Measurements from ENCODE around the gene LAMA5. TPM values are rescaled to one million over a fixed set of nuclear protein-coding genes. Genes with fewer than 3 reads are reported as not detected.

The LAMA5 gene
- total RNA-seq, 1 donor from 2014 or later = 12.1 TPM

GRCh38 chr20:62307226-62308101 is 59.6 kb downstream of the LAMA5 start:
- no peak overlapping the region for H3K9ac ChIP-seq
- H3K36me3 ChIP-seq = no peaks in the 10 kb centered on the region
- no peak overlapping the region for H2AFZ ChIP-seq (replicated peaks)
- Mint-ChIP-seq H3K36me3 (peaks cover 9% of the 10 kb centered on the region), H3K4me1 (peaks cover 13% of the 10 kb centered on the region), H3K4me3 (no peak overlapping the region), H3K9me3 (no peaks in the 10 kb centered on the region), H3K27me3 (ENCODE audit: insufficient read depth, low read depth) (peaks cover 2% of the 10 kb centered on the region), H3K27ac (no peak overlapping the region)
- peaks cover 32% of the 10 kb centered on the region for H3K79me2 ChIP-seq (ENCODE audit: low read depth)
- H3K27me3 ChIP-seq = no peaks in the 10 kb centered on the region
- H3K9me3 ChIP-seq (ENCODE audit: low read depth) = no peaks in the 10 kb centered on the region
- H3K4me2 ChIP-seq = no peak overlapping the region
- DNase-seq (ENCODE audit: low spot score) = no peak
- peaks cover 28% of the 10 kb centered on the region for H4K20me1 ChIP-seq (ENCODE audit: low read depth)
- peaks cover 9% of the 10 kb centered on the region for H3F3A ChIP-seq (ENCODE audit: low read depth)
- peaks cover 7% of the 10 kb centered on the region for H3K4me1 ChIP-seq
- H3K4me3 ChIP-seq = no peak overlapping the region
- TF ChIP-seq EZH2 (IDR thresholded peaks at IDR 0.05) = no peak
- TF ChIP-seq EZH2phosphoT487 (IDR thresholded peaks at IDR 0.05) = no peak
- TF ChIP-seq CTCF (IDR thresholded peaks at IDR 0.05) = no peak
- H3K27ac ChIP-seq = peak overlapping the region; percentile 37

- Mint-ChIP-seq H3K27ac (no peak overlapping the region), H3K27me3 (ENCODE audit: insufficient read depth, low read depth) (peaks cover 2% of the 10 kb centered on the region), H3K4me3 (no peak overlapping the region), H3K36me3 (peaks cover 9% of the 10 kb centered on the region), H3K9me3 (no peaks in the 10 kb centered on the region), H3K4me1 (peaks cover 13% of the 10 kb centered on the region)
- Histone ChIP-seq H3K79me2 (ENCODE audit: low read depth) (peaks cover 32% of the 10 kb centered on the region), H3K36me3 (no peaks in the 10 kb centered on the region), H3K27ac (no peak overlapping the region), H4K20me1 (ENCODE audit: low read depth) (peaks cover 28% of the 10 kb centered on the region), H3K9me3 (ENCODE audit: low read depth) (no peaks in the 10 kb centered on the region), H3K9ac (no peak overlapping the region), H3K27me3 (no peaks in the 10 kb centered on the region), H3K4me1 (peaks cover 7% of the 10 kb centered on the region), H3K4me3 (no peak overlapping the region), H2AFZ (replicated peaks) (no peak overlapping the region), H3F3A (ENCODE audit: low read depth) (peaks cover 17% of the 10 kb centered on the region), H3K4me2 (no peak overlapping the region)
- TF ChIP-seq EZH2phosphoT487 (IDR thresholded peaks at IDR 0.05) = no peak
- no peak for TF ChIP-seq CTCF (IDR thresholded peaks at IDR 0.05)
- no peak for TF ChIP-seq EZH2 (IDR thresholded peaks at IDR 0.05)
- no peak for DNase-seq (ENCODE audit: low spot score)
Observed at GRCh38 chr20:62306414-62307187, 60.5 kb downstream of the LAMA5 start.

GRCh38 chr20:62305765-62306413 is 61.2 kb downstream of the LAMA5 start:
- Histone ChIP-seq H3K4me1 (peaks cover 7% of the 10 kb centered on the region), H3K9me3 (ENCODE audit: low read depth) (no peaks in the 10 kb centered on the region), H3K27ac (no peak overlapping the region), H3K79me2 (ENCODE audit: low read depth) (peaks cover 32% of the 10 kb centered on the region), H3K4me2 (no peak overlapping the region), H3F3A (ENCODE audit: low read depth) (peaks cover 24% of the 10 kb centered on the region), H3K27me3 (no peaks in the 10 kb centered on the region), H3K9ac (no peak overlapping the region), H3K4me3 (no peak overlapping the region), H4K20me1 (ENCODE audit: low read depth) (peaks cover 28% of the 10 kb centered on the region), H3K36me3 (no peaks in the 10 kb centered on the region), H2AFZ (replicated peaks) (no peak overlapping the region)
- no peak overlapping the region for H3K27ac Mint-ChIP-seq
- TF ChIP-seq EZH2 (IDR thresholded peaks at IDR 0.05) (no peak), CTCF (IDR thresholded peaks at IDR 0.05) (no peak), EZH2phosphoT487 (IDR thresholded peaks at IDR 0.05) (no peak)
- peaks cover 9% of the 10 kb centered on the region for H3K36me3 Mint-ChIP-seq
- no peaks in the 10 kb centered on the region for H3K9me3 Mint-ChIP-seq
- no peak for DNase-seq (ENCODE audit: low spot score)
- peak overlapping the region; percentile 65 for H3K4me3 Mint-ChIP-seq
- H3K4me1 Mint-ChIP-seq = peaks cover 13% of the 10 kb centered on the region
- H3K27me3 Mint-ChIP-seq (ENCODE audit: insufficient read depth, low read depth) = peaks cover 2% of the 10 kb centered on the region

All from neural progenitor cell (in vitro differentiated cells).